RWPE1 (cell line): ENCODE measurements around the gene LACTB.

Experiments
- CTCF ChIA-PET: fragments of 350-600 bp; sonication (Branson Sonifier 250); formaldehyde crosslinking; extraction: SDS; loops from one replicate; lab custom pipeline; 2021; lab: Yijun Ruan, JAX
- POLR2A ChIA-PET: fragments of 400-600 bp; formaldehyde crosslinking; extraction: SDS; loops from one replicate; lab custom pipeline; 2020; ENCODE audit warnings: antibody characterized with exemption; ENCODE audit not compliant: low non-redundant PET; lab: Yijun Ruan, JAX
- DNase-seq: peaks from one replicate; pipeline ENCODE4 v3.0.0; 2012; ENCODE audit warnings: low spot score
- H3K27ac ChIP-seq: fragments of 450-650 bp; 2 replicates; pipeline ENCODE4 v1.5.1; 2017
- TF ChIP-seq, protein P1 (sequence below): fragments of 450-650 bp; conservative IDR thresholded peaks from 2 replicates; pipeline ENCODE4 v1.5.1; 2017; ENCODE audit warnings: low read depth, mild to moderate bottlenecking

Gene LACTB

DNA sequence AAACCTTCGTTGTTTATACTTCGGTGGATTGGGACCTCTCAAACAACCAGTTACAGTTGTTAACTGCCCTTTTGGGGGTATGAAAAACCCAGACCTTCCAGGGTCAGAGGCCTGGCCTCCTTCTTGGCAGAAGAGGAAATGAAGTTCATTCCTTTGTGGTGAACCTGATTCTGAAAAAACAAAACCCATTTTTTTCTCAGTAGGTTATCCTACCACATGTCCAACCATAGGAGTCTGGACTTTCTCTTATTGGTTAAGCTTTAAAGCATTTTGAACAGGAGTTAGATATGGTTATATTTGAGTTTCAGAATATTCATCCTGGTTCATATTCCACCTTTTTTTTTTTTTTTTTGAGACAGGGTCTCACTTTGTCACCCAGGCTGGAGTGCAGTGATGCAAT, 7.2 kb upstream of the LACTB start:
- TF ChIP-seq, protein P1, sequence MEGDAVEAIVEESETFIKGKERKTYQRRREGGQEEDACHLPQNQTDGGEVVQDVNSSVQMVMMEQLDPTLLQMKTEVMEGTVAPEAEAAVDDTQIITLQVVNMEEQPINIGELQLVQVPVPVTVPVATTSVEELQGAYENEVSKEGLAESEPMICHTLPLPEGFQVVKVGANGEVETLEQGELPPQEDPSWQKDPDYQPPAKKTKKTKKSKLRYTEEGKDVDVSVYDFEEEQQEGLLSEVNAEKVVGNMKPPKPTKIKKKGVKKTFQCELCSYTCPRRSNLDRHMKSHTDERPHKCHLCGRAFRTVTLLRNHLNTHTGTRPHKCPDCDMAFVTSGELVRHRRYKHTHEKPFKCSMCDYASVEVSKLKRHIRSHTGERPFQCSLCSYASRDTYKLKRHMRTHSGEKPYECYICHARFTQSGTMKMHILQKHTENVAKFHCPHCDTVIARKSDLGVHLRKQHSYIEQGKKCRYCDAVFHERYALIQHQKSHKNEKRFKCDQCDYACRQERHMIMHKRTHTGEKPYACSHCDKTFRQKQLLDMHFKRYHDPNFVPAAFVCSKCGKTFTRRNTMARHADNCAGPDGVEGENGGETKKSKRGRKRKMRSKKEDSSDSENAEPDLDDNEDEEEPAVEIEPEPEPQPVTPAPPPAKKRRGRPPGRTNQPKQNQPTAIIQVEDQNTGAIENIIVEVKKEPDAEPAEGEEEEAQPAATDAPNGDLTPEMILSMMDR, result no peak
- CTCF ChIA-PET, result interaction anchor here (0.7 kb wide), 1 partner anchor 55 kb away, joined by 4 read pairs; no protein-coding TSS in a partner anchor
- POLR2A ChIA-PET, result no interaction called here
- no peak overlapping the region for H3K27ac ChIP-seq
- DNase-seq, result no peak

DNA sequence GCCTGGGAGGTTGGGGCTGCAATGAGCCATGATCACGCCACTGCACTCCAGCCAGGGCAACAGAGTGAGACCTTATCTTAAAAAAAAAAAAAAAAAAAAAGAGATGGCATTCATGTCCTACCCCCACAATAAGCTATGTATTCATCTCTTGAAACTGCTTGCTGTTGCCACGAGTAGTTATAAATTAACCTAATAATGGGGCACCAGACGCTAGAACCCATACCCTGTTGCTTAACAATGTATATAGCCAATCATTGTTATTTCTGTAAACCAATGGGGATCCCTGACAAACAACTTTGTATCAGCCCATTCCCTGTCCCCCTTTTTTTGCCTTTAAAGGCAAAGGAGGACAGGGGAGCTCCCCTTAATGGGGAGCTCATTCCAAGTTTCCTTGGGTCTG, 2.8 kb upstream of the LACTB start:
- DNase-seq, result no peak
- POLR2A ChIA-PET, result no interaction called here
- CTCF ChIA-PET, result interaction anchor here (0.6 kb wide), 2 partner anchors 114 to 331 kb away, joined by 3 to 7 read pairs; no protein-coding TSS in a partner anchor
- TF ChIP-seq, protein P1, result no peak
- H3K27ac ChIP-seq, result no peak overlapping the region

DNA sequence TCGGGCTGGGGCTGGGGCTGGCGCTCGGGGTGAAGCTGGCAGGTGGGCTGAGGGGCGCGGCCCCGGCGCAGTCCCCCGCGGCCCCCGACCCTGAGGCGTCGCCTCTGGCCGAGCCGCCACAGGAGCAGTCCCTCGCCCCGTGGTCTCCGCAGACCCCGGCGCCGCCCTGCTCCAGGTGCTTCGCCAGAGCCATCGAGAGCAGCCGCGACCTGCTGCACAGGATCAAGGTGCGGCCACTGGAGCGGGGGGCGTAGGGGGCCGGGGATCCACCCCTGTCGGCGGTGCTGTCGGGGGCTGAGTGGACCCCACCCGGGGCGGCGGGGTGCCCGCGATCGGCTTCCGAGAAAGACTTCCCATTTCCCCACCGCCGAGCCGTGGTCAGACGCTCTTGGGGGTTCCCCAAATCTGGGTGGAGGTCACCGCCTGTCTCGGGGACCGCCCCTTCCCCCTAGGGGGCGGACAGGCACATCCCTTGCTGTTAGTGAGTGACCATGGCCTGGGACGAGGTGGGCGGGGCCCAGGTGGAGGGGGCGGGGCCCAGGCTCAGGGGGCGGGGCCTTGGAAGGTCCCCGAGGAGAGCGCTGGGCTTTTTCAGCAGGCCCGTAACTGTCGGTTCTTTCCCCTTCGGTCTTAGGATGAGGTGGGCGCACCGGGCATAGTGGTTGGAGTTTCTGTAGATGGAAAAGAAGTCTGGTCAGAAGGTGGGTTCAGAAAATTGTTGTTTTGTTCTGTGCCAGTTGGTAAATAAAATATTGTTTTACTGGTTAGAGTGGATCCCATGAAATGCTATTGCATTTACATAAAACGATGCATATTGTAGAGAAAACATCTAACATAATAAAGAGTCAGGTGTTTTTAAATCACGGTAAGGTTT, 578 bp downstream of the LACTB start:
- CTCF ChIA-PET, result no interaction called here
- POLR2A ChIA-PET, result no interaction called here
- H3K27ac ChIP-seq, result peak overlapping the region; percentile 81
- TF ChIP-seq, protein P1, result no peak
- peak; percentile 91 for DNase-seq

DNA sequence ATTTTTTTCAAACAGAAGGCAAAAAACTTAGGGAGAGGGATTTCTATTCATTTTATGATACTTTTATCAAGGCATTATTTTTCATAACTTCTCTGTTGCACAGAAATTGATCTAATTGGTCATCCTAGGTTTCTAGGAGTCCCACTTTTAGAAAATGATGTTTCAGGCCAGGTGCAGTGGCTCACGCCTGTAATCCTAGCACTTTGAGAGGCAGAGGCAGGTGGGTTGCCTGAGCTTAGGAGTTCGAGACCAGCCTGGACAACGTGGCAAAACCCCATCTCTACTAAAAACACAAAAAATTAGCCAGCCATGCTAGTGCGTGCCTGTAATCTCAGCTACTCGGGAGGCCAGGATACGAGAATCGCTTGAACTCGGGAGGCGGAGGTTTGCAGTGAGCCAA, 2.8 kb downstream of the LACTB start:
- DNase-seq, result no peak
- TF ChIP-seq, protein P1, result no peak
- ChIA-PET POLR2A (no interaction called here), CTCF (interaction anchor here (0.7 kb wide), 1 partner anchor 633 kb away, joined by 7 read pairs; no protein-coding TSS in a partner anchor)
- no peak overlapping the region for H3K27ac ChIP-seq

DNA sequence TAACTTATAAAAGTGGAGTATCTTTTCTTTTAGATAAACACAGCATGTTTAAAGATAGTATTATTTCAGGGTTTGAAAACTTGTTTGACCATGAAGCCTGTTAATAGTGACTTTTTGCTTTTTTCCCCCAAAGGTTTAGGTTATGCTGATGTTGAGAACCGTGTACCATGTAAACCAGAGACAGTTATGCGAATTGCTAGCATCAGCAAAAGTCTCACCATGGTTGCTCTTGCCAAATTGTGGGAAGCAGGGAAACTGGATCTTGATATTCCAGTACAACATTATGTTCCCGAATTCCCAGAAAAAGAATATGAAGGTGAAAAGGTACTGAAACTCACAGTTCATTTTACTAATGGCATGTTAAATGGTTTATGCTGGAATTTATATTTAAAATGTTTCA, 5.1 kb downstream of the LACTB start:
- POLR2A ChIA-PET, result no interaction called here
- CTCF ChIA-PET, result no interaction called here
- TF ChIP-seq, protein P1, result no peak
- no peak for DNase-seq
- H3K27ac ChIP-seq, result no peak overlapping the region

DNA sequence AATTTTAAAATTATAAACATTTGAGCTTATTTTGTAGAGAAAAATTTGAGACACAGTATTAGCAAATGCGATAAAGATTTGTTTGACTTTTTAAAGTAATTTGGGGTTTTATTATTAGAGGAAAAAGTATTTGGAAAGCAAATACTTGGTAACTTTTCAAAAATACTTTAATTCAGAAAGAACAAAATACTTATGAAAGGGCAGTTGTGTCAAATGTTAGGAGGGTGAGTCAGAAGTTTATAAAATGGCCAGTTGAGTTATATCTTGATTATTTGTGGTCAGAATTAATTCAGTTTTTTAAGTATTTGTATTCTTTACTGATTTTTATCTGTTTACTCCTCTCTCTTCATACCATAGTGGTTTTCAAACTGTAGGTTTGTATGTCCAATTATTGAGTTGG, 12.1 kb downstream of the LACTB start:
- ChIA-PET POLR2A (interaction anchor here (0.6 kb wide), 1 partner anchor 1021 kb away, joined by 5 read pairs; no protein-coding TSS in a partner anchor), CTCF (no interaction called here)
- no peak overlapping the region for H3K27ac ChIP-seq
- DNase-seq, result no peak
- TF ChIP-seq, protein P1, result no peak
